Activated gamma-delta T cell (primary cell): ENCODE results near the gene HMCN2.

Source experiments
- DNase-seq: peaks from one replicate; lab custom pipeline; 2025; lab: John Stamatoyannopoulos, UW

HMCN2 gene

DNA sequence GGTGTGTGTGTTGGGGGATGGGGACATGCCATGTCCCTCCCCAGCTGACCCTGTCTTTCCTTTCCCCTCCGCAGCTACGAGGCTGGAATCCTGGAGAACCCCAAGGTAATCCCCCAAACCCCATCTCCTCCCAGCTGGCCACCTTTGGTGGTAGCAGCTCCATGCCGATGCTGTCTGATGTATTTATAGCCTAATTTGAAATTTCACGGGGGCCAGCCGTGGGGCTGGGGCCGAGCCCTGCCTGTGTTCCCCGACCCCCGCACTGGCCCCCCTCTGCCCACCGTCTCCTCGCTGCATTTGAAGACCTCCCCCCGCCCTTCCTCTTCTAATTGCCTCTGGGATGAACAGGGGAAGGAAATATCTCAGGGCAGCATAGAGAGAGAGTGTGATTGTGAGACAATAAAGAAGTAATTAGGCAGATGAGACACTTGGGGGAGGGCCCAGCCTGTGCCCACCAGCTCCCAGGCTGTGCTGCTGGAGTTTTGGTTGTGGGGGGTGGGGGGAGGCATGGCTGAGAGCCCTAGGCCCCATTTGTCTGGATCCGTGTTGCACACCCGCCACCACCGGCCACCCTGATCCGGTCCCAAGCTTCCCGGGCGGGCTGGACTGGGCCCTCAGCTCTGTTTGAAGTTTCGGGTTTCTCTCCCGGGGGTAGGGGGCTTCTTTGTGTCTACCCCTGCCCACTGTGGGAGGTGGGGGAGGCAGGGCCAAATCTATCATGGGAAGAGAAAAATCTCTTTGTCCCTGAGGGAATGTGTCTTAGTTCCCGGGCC lies 206.0 kb downstream of the HMCN2 start:
- DNase-seq, result no peak

DNA sequence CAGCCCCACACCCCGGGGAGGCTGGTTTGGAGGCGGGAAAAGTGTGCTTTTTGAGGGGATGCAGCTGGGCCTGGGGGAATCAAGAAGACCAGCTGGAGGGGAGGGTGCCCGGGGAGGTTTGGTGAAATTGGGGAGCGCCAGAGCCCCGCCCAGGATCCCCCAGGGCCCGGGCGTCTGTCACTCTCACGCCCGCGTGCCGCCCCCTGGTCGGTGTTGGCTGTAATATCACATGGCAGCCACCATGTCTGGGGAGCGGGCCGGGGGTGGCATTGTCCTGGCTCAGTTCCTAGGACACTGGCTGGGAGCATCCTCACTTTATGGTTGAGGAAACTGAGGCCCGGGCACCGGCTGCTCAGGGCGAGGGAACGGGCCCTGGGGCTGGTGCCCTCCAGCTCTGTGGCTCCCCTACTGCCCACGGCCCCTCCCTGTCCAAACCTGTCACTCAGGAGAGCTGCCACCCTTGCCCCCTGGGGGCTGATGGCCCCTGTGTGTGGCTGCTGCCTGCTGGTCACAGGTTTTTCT lies 206.7 kb downstream of the HMCN2 start:
- no peak for DNase-seq

DNA sequence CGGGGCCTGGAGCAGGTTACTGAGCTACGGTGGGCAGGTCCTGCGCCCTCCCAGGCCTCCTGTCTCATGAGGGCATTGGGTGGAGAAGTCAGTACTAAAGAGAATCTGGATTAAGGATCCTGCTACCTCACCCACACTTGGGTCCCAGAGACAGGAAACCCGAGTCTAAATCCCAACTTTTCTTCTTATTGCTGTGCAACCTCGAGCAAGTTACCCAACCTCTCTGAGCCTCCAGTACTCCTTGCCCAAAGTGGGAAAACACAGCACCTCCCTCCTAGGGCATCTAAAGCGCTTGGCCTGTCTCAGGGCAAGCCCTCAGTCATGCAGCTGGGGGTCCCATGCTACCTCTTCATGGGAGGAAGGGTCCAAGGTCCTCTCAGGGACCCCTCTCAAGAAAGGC lies 207.4 kb downstream of the HMCN2 start:
- DNase-seq, result no peak

DNA sequence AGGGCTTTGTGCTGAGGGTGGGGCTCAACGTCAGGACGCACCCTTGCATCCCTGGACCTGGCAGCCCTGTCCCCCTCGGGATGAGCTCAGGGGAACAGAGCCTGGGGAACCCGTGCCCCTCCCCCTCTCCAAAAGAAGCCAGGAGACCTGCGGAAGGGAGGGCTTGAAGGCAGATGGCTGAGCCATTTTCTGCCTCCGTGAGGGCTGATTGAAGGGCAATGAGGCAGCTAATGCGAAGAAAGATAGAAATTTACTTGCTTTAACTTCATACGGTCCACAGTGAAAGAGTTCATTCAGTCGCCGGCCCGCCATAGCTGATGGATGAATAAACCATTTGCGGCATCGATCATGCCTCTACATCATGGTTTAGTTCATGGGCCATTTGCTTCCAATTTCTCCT lies 208.0 kb downstream of the HMCN2 start:
- no peak for DNase-seq

DNA sequence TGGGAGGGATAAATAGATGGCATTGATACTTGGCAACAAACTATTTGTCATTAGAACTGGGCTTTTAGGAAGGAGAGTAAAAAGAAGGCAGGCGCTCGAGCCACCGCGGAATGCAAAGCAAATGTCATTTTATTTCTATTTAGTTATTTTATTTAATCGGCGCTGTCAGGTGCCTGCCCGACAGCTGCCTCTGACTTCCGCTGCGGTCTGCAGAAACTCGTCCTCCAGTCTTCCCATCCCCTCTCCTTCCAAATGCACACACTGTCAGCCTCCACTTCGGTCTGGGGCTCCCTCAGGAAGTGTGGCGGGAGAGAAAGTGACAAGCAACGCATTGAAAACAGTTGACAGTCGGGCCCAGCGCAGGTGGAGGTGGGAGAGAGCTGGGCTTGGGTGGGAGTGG lies 208.5 kb downstream of the HMCN2 start:
- no peak for DNase-seq

DNA sequence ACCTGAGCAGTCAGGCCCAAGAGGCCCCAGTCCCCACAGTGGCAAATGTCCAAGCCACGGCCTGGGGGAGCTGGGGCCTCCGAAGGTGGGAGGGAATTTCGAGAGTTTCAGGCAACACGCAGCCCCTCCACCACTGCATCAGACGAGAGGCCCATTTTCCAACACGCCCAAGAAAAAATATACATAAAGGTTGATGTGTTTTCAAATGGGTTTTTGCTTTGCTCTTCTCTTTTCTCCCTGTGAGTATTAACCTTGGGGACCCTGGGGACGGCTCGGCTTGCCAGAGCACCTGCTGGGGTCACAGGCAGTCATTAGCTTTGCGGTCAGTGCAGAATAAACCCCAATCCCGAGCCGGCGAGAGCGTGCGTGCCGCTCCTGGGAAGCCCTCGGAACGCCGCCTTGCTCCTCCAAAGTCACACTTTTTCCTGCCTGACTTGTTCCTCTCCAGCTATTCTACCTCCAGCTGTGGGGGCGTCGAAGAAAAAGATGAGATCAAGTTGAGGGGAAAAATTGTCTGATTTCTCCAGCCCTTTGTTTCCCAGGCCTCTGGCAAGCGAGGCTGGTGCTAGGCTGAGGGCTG lies 210.7 kb downstream of the HMCN2 start:
- DNase-seq, result no peak

DNA sequence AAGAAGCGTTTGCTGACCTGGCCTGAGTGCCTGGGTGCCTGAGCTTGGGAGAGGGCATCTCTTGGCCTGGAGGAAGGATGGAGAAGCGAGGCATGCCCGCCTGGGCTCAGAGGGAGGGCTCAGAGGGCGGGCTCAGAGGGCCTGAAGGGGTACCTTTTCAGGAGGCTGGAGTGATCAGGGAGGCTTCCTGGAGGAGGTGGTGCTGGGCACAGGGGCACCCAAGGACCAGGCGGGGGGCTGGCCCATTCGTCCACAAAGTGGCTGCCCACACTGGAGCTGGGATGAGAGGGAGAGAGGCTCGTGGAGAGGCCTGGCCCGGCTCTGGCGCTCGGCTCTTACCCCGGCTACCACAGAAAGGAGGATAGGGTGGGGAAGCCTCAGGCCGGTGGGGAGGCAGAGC lies 212.0 kb downstream of the HMCN2 start:
- no peak for DNase-seq

DNA sequence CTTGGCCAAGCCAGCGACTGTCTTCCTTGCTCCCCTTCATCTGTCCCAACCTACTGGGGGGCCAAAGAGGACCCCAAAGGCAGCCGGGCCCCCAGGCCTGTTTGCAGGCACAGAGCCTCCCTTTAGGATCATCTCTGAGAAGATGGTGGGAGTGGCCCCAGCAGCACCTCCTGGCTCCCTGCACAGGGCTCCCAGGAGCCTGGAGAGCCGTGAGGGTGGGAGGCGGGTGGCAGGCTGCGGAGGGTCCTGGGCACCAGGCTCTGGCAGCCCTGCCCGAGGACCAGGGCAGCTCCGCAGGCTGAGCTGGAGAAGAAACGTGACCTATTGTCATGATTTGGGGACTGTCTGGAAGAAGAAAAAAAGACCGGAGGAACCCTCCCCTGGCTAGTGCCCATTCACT lies 212.6 kb downstream of the HMCN2 start:
- no peak for DNase-seq

DNA sequence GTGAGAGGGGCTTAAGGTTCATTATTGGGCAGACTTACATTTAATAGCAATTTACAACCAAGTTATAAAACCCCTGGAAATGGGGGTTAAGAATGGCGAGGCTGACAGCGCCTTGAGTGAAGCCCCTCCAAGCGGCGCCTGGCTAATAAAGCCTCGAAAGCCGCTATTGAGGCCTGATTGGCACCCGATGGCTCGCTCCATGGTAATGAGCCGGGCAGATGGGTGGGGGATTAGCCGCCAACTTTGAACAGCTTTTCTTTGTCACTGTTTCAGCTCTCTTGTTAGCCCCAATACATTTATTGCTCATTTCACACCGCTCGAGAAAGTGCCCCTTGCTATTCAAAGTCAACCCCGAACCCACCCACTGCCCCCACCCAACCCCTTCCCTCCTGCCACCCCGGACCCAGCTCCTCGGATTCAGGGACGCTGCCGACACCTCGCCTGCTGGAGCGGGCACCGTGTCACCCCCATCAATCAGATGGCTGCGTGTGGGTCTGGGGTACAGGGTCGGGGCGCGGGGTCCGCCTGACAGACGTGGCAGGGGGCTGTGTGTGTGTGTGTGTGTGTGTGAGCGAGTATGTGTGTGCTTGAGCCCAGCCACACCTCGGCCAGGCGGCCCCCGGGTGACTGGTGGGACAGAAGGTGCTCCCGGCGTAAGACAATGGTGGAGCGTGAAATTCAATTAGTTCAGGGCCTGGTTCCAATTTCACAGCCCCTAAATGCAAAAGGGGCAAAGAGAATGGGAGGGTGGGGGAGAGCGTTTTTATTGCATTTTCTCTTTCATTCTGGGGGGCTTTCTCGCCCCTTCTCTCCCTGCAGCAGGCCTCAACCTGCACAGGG lies 213.4 kb downstream of the HMCN2 start:
- DNase-seq, result no peak

DNA sequence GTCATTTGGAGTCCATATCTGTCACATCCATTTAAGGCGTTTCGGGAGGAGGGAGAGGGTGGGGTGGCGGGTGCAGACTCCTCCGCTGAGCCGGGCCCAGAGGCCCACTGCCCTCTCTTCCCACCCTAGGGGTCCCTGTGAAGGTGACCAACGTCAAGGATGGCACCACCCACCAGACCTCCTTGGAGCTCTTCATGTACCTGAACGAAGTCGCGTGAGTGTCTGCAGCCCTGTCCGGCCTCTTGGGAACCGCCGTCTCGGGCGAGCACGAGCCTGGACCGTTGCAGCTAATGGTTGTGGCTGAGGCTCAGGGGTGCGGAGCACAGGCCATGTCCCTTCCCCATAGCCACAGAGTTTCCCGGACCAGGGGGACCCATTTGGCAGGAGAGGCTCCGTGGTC lies 214.0 kb downstream of the HMCN2 start:
- no peak for DNase-seq

DNA sequence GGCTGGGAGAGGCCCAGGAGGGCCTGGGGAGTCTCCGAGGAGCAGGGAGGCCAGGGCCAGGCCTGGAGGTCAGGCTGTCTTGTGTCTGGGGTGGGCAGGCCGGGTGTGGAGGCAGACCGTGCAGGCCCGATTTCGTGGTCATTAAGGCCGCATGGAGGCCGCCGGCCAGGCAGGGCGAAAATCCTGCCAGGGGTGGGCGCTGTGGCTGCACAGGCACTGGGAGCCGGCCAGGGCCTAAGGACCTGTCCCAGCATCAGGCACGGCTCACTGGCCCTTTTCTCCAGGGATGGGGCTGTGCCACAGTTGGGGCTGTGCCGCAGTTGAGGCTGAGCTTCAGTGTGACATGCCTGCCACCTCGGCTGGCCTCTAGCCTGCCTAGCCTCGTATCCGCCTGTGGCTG lies 215.1 kb downstream of the HMCN2 start:
- no peak for DNase-seq

DNA sequence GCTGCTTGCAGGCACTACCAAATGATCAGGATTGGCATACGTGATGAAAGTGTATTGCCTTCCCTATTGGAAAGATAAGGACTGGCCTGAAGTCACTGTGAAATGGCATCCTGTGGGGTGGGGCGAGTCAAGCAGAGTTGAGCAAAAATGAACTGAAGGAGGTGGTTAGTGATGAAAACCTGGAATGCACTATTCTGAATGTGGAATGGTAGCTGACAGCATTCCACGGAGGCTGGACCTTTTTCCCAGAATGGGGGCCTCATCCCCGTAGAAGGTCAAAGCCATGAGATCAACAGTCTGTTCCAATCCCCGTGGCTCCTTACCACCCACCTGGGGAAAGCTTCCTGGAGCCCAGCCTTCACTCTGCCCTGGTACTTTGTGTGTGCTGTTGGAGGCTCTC lies 216.9 kb downstream of the HMCN2 start:
- DNase-seq, result no peak

DNA sequence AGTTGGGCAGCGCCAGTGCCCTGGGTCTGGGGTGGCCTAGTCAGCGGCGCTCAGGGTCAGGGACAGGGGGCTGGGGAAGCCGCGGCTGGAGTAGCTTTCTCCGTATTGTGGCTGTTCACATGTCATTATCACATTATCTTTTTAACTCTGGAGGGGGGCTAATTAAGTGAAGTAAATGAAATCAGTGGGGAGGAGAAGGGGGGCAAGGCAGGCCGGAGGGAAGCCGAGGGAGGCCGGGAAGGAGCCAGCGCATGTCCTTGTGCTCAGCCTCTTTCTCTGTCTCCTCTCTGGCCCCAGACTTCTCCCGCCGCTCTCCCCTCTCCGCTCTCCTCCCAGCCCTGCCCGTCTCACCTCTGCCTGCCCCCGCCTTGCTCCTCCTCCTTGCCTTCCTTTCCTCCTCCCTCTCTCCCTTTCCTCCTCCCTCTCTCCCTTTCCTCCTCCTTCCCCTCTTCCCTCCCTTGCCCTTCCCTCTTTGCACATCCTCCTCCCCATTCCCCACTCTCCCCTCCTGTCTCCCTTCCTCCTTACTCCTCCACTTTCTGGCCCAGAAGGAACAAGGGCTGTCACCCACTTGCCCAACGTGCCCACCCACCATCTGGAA lies 217.9 kb downstream of the HMCN2 start:
- DNase-seq, result no peak
